ENCODE data around the gene FAM184A.

DNA sequence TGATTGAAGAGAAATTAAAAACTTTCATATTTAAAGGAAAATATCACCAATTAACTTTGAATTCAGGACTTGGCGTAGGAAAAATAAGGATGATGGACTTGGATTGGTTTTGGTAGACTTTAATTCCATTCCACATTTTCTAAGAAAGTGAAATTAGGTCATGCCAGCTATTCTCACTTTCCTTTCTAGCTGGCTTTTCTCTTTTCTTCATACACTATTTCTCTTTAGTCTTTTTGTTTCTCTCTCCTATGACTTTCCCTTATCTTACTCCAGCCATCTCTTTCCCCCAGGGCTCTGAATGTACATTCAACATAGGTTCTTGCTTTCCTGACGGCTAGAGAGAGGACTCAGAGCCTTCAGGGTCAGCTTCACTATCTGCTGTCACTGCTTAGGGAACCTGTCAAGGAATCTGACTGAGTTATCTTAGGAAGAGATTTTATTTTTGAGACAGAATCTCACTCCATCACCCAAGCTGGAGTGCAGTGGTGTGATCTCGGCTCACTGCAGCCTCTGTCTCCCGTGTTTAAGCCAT lies 82.1 kb downstream of the FAM184A start:
- TF ChIP-seq, protein P1, sequence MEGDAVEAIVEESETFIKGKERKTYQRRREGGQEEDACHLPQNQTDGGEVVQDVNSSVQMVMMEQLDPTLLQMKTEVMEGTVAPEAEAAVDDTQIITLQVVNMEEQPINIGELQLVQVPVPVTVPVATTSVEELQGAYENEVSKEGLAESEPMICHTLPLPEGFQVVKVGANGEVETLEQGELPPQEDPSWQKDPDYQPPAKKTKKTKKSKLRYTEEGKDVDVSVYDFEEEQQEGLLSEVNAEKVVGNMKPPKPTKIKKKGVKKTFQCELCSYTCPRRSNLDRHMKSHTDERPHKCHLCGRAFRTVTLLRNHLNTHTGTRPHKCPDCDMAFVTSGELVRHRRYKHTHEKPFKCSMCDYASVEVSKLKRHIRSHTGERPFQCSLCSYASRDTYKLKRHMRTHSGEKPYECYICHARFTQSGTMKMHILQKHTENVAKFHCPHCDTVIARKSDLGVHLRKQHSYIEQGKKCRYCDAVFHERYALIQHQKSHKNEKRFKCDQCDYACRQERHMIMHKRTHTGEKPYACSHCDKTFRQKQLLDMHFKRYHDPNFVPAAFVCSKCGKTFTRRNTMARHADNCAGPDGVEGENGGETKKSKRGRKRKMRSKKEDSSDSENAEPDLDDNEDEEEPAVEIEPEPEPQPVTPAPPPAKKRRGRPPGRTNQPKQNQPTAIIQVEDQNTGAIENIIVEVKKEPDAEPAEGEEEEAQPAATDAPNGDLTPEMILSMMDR (IDR thresholded peaks at IDR 0.05) = no peak
- TF ChIP-seq POLR2AphosphoS5 (IDR thresholded peaks at IDR 0.05; ENCODE audit: insufficient read depth in 1 of 2, low read depth in 1 of 2) = no peak
